ENCODE results near the gene MS4A18.

DNA sequence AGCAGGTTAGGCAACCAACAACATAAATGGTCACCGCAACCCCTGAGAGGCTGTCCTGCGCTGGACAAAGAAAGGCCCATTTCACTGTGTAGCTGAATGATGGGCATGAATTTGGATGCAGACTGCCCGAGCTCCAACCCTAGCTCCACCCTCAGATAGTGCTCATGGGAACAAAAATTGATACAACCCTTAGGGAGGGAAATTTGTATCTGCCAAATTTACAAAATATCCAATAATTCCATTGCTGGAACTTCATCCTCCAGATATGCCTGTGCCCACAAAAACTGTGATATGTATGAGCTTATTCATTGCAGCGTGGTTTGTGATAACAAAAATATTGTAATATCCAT lies 23.1 kb upstream of the MS4A18 start:
- TF ChIP-seq ZNF274 (IDR thresholded peaks at IDR 0.05; ENCODE audit: low read depth, low read length) (no peak), YY1 (IDR thresholded peaks at IDR 0.05; ENCODE audit: insufficient read depth, insufficient read length) (no peak)

Measured in NT2/D1 (cell line).